ENCODE measurements around the gene SURF1.
"Not testable (repeated sequence)": the region's sequence is repeated elsewhere in the genome, so short reads cannot be mapped to it uniquely, and the experiment has no call there.

The SURF1 gene

DNA sequence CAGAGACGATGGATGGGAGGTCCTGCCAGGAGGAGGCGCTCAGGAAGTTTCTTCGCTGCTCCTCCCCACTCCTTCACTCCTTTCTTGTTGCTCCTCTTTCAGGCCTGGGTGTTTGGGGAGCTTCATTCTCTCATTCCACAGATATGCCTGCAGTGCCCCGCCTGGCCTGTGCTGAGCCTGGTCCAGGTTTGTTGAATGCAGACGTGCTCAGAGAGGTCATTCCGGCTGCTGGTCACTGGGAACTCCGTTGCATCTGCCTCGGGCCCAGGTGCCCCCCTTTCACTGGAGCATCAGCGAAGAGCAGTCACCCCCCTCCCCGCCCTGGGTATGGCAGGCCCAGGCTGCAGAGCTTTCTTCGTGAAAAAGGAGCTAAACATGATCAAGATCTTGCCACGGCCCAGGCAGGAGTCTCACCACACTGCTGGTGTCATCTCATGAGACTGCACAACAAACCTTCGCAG, 35.8 kb downstream of the SURF1 start:
- no peaks in the 10 kb centered on the region for H3K4me1 Mint-ChIP-seq
- DNase-seq (no peak), ATAC-seq (no peak)
- no peak overlapping the region for H3K4me3 Mint-ChIP-seq
- no peaks in the 10 kb centered on the region for H3K27me3 Mint-ChIP-seq
- no peaks in the 10 kb centered on the region for H3K36me3 Mint-ChIP-seq (ENCODE audit: low read depth)
- no peaks in the 10 kb centered on the region for H3K9me3 Mint-ChIP-seq
- H3K27ac Mint-ChIP-seq: no peak overlapping the region

DNA sequence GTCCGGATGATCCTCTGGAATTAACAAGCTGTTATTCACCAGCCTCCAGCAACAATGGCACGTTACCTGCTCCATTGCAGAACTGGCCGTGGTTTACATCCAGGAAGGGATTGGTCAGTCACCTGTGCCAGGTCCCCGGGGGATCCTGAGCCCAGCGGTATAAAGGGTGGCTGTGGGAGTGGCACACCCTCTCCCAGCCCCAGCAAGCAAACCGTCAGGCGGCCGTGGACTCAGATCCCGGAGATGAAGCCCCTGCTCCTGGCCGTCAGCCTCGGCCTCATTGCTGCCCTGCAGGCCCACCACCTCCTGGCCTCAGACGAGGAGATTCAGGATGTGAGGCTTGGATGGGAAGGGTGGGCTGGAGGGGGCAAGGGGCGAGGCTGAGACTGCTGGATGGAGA, 38.7 kb downstream of the SURF1 start:
- H3K27ac Mint-ChIP-seq; H3K27me3 Mint-ChIP-seq; H3K4me3 Mint-ChIP-seq; H3K4me1 Mint-ChIP-seq; DNase-seq; H3K9me3 Mint-ChIP-seq; ATAC-seq; H3K36me3 Mint-ChIP-seq (ENCODE audit: low read depth): not testable (repeated sequence)

DNA sequence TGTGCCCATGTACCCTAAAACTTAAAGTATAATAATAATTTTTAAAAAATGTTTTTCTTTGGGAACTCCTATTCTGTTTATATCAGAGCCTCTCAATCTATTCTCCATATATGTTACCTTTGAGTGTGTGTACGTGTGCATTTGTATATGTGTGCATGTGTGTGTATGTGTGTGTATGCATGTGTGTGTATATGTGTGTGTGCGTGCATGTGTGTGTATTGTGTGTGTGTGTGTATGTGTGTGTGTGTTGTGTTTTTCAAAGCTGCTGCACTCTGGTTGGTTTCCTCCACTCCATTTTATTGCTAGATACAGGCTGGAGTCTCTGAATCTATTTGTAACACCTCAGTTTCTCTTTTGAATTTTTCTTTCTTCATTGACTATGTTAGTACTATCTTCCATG, 40.3 kb downstream of the SURF1 start:
- Mint-ChIP-seq H3K27me3 (peaks cover 2% of the 10 kb centered on the region), H3K9me3 (no peaks in the 10 kb centered on the region), H3K36me3 (ENCODE audit: low read depth) (no peaks in the 10 kb centered on the region), H3K4me3 (no peak overlapping the region), H3K27ac (no peak overlapping the region), H3K4me1 (no peaks in the 10 kb centered on the region)
- DNase-seq: no peak
- no peak for ATAC-seq

DNA sequence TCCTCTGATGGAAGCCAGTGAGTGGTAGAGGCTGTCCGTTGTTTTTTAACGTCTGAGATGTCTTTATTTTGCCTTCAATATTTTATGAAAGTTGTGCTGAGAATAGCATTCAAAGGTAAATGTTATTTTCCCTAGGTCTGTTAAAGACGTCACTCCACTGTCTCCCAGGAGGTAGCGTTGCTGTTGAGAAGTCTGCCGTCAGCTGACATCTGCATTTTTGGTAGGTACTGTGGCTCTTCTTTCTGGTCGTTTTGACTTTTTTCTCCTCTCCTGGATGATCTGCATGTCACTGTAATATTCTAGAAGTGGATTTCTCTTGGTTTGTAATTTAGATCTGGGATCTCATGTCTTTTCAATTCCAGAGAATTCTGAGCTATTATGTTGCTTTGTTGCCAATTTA, 46.7 kb downstream of the SURF1 start:
- no peak for DNase-seq
- no peak overlapping the region for H3K27ac Mint-ChIP-seq
- H3K9me3 Mint-ChIP-seq: no peaks in the 10 kb centered on the region
- no peaks in the 10 kb centered on the region for H3K36me3 Mint-ChIP-seq (ENCODE audit: low read depth)
- H3K4me1 Mint-ChIP-seq: no peaks in the 10 kb centered on the region
- ATAC-seq: no peak
- H3K4me3 Mint-ChIP-seq: no peak overlapping the region
- H3K27me3 Mint-ChIP-seq: peaks cover 8% of the 10 kb centered on the region

DNA sequence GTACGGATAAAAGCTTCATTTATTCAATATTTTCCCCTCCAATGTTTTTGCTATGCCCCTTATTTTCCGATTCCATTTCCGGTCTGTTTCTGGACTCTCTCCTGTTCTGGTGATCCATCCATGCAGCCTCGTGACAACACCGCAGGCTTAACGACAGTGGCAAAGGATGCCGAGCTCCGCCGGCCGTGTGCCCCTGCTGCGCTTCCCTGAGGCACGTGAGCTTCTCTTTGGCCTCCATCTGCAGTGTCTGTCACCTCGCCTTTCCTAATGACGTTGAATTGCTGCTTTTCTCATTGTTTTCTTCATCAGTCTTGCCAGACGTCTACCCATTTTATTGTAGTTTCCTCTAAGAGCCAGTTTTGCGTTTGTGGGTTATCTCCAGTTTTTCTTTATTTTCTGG, 49.0 kb downstream of the SURF1 start:
- Mint-ChIP-seq H3K4me1 (no peaks in the 10 kb centered on the region), H3K36me3 (ENCODE audit: low read depth) (no peaks in the 10 kb centered on the region), H3K27ac (no peak overlapping the region), H3K4me3 (no peak overlapping the region), H3K27me3 (peaks cover 8% of the 10 kb centered on the region), H3K9me3 (no peaks in the 10 kb centered on the region)
- DNase-seq (no peak), ATAC-seq (no peak)

DNA sequence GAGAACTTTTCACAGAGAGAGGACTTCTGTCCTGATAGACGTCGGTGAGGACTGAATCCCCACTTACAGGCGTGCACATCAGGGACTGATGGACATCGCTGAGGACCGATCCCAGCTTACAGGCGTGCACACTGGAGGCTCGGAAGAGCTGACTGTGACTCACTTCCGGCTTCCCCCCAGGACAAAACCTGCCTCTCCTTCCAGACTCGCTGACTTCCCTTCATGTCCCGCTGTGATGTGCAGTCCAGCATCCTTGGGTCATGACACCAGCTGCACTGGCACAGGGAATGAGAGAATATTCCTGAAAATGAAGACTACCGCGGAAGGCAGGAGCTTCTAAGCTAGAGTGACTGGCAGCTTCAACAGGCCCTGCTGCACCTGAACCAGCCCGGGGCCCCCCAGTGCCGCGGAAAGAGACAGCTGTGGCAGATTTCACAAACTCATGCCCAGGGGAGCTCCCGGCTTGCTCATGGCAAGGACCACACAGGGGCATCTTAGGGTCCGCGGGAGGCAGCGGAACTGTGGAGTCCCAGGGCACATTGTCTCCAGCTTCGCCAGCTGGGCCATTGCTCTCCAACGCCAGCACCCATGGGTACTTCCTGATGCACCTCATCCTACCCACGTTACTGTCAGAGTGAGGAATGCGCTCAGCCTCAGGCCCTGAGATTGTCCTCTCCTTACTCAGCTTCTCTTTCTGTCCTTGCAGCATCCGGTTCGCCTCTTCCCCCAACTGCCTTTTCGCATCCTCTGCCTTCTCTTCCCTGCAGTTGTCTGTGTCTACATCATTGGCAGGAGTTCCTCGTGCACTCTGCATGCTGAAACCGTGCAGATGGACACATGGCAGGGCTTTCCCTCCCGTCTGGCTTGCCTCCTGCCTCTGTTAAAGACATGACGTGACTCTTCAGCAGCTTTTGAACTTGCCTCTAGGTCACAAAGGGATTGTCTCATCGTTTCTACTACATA, 49.8 kb downstream of the SURF1 start:
- H3K27ac Mint-ChIP-seq: no peak overlapping the region
- H3K4me1 Mint-ChIP-seq: no peaks in the 10 kb centered on the region
- no peak for DNase-seq

DNA sequence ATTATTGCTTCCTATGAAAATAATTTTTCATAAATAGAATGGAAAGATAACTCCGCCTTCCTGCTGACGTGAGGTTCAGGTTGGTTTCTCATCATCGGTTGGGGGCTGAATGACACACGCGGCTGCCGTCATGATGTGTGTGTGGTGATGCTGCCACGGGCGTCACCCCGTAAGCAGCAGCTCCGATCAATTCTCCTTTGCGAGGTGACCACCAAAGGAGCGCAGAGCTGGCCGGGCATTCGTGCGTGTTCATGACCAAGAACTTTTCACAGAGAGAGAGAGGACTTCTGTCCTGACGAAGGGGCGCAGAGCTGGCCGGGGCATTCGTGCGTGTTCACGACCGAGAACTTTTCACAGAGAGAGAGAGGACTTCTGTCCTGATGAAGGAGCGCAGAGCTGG, 50.6 kb downstream of the SURF1 start:
- H3K27ac Mint-ChIP-seq: no peak overlapping the region
- no peaks in the 10 kb centered on the region for H3K9me3 Mint-ChIP-seq
- no peaks in the 10 kb centered on the region for H3K36me3 Mint-ChIP-seq (ENCODE audit: low read depth)
- H3K4me1 Mint-ChIP-seq: no peaks in the 10 kb centered on the region
- no peak overlapping the region for H3K4me3 Mint-ChIP-seq
- DNase-seq (no peak), ATAC-seq (no peak)
- peaks cover 8% of the 10 kb centered on the region for H3K27me3 Mint-ChIP-seq

More for the DNA sequence above, 49.8 kb downstream of the SURF1 start:
- Mint-ChIP-seq H3K27me3 (peaks cover 8% of the 10 kb centered on the region), H3K36me3 (ENCODE audit: low read depth) (no peaks in the 10 kb centered on the region), H3K4me3 (no peak overlapping the region), H3K9me3 (no peaks in the 10 kb centered on the region)
- no peak for ATAC-seq

DNA sequence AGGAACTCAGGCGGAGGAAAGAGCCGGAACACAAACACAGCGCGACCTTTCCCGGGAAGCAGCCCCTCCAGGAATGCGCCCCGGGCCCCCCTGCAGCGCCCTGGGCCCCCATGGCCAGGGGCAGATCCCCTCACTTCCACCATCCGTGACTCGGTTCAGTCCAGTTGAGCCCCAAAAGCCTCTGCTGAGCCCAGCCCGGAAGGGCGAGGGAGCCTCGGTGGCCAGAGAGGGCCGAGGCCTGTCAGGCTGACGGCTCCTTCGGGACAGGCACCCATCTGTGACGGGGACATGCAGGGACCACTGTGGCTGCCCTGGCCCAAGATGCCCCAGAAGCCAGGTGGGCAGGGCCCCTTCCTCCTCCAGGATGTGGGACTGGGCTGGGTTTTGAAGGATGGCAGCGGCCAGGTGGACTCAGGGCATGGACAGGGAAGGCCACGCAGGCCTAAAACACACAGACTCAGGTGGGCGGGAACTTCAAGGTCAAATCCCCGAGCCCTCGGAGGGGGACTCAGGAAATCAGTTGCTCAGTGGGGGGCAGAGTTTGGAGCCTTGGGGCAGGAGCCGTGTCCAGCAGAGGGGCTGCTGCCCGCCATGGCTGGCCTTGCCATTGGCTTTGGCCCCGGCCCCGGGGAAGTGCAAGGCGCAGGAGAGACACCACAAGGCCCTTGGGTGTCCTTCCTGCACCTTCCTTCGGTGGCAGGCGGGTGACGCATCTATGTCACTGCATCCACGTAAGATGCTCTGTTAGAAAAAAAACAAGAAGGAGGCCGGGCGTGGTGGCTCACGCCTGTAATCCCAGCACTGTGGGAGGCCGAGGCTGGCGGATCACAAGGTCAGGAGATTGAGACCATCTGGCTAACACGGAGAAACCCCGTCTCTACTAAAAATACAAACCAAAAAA, 51.6 kb downstream of the SURF1 start:
- DNase-seq (no peak), ATAC-seq (peak; percentile 15)
- Mint-ChIP-seq H3K4me3 (no peak overlapping the region), H3K36me3 (ENCODE audit: low read depth) (no peaks in the 10 kb centered on the region), H3K27ac (no peak overlapping the region), H3K4me1 (no peaks in the 10 kb centered on the region), H3K9me3 (no peaks in the 10 kb centered on the region), H3K27me3 (peaks cover 6% of the 10 kb centered on the region)

DNA sequence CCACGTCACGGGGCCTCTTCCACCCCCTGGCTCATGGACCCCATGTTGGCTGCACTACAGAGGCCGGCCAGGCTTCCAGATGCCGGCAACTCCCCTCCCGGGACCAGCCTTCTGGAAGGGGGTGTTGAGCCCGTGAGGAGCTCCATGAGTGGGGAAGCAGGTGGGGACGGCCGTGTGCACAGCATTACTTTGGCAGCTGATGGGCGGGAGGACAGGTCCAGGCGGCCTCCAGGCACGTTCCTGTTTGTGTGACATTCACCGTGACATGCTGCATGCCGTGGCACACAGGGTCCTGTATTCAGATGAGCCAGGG, 52.2 kb downstream of the SURF1 start:
- ATAC-seq (no peak), DNase-seq (no peak)
- Mint-ChIP-seq H3K9me3 (no peaks in the 10 kb centered on the region), H3K27ac (no peak overlapping the region), H3K27me3 (peaks cover under 1% of the 10 kb centered on the region), H3K4me3 (no peak overlapping the region), H3K36me3 (ENCODE audit: low read depth) (no peaks in the 10 kb centered on the region), H3K4me1 (no peaks in the 10 kb centered on the region)

DNA sequence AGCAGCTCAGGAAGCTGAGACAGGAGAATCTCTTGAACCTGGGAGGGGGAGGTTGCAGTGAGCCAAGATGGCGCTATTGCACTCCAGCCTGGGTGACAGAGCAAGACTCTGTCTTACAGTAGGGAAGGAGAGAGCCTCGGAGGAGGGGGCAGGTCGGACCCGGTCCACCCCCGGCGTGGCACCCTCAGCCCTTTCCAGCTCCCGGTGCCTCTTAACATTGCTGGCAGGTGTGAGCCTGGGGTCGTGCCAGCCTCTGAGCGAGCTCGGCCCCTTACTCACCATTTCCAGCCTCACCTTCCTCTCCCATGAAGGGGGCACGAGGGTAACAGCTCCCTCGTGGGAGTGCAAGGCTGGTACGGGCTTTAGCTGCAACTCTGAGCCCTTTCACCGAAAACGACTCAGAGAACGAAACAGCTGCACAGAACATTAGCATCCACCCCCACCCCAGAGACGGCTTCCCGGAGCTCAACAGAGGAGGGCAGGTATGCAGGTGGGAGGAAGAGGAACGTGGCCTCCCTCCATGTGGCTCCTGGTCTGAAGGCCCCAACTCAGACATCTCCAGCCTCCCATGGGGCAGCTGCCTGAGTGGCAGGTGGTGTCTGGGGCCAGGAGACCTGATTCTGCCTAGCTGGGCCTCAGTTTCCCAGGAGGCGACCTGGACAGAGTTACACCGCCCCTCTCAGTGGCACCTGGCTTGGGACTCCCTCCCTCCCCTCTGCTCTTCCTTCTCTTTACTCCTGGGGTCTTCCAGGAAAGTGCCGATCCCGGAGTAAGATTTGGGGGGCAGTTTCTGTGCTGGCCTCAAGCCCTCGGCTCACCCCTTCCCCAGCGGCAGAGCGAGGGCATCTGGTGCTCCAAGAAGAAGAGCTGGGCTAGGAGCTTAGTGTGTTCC, 52.8 kb downstream of the SURF1 start:
- no peaks in the 10 kb centered on the region for H3K4me1 Mint-ChIP-seq
- no peaks in the 10 kb centered on the region for H3K9me3 Mint-ChIP-seq
- no peak overlapping the region for H3K27ac Mint-ChIP-seq
- no peaks in the 10 kb centered on the region for H3K36me3 Mint-ChIP-seq (ENCODE audit: low read depth)
- peaks cover 1% of the 10 kb centered on the region for H3K27me3 Mint-ChIP-seq
- no peak overlapping the region for H3K4me3 Mint-ChIP-seq
- no peak for ATAC-seq
- DNase-seq: no peak
